Measurements from ENCODE around the gene NRIP1. TPM values are rescaled to one million over a fixed set of nuclear protein-coding genes. Genes with fewer than 3 reads are reported as not detected.

The NRIP1 gene
- total RNA-seq, 1 experiment from 2014 or later = 10.4 TPM

- no peak overlapping the region for H4K91ac ChIP-seq (ENCODE audit: insufficient read length, low read depth, low read length)
- no peaks in the 10 kb centered on the region for H3K27me3 ChIP-seq (ENCODE audit: insufficient read depth, low read length)
- no peak for DNase-seq
- H3K14ac ChIP-seq (ENCODE audit: insufficient read depth, low read length) = no peak overlapping the region
- H3K56ac ChIP-seq (ENCODE audit: insufficient read length, low read depth, low read length) = no peak overlapping the region
- H2AFZ ChIP-seq (ENCODE audit: low read length) = no peak overlapping the region
- H3K27ac ChIP-seq (ENCODE audit: insufficient read length, low read depth, low read length) = no peak overlapping the region
- H4K8ac ChIP-seq (replicated peaks; ENCODE audit: insufficient read length, low read depth, low read length) = no peak overlapping the region
- no peak overlapping the region for H2BK12ac ChIP-seq (ENCODE audit: insufficient read length, low read depth, low read length)
- H3T11ph ChIP-seq (ENCODE audit: low read length) = no peak overlapping the region
- peaks cover 4% of the 10 kb centered on the region for H3K23me2 ChIP-seq (ENCODE audit: insufficient read length, low read depth, low read length, poor library complexity, severe bottlenecking)
- Mint-ChIP-seq H3K27me3 (ENCODE audit: low read depth) (peaks cover 8% of the 10 kb centered on the region), H3K36me3 (ENCODE audit: insufficient read depth in 1 of 3, low read depth in 3 of 3) (no peaks in the 10 kb centered on the region), H3K4me3 (no peak overlapping the region), H3K9me3 (no peaks in the 10 kb centered on the region), H3K27ac (no peak overlapping the region), H3K4me1 (peaks cover 61 to 64% of the 10 kb centered on the region in 2 experiments)
- no peak overlapping the region for H2BK15ac ChIP-seq (ENCODE audit: low read depth, low read length)
- no peak overlapping the region for H2BK120ac ChIP-seq (ENCODE audit: low read depth, low read length, poor library complexity, severe bottlenecking)
- H3K9ac ChIP-seq (ENCODE audit: extremely low read depth, insufficient read length, low read length) = no peak overlapping the region
- no peaks in the 10 kb centered on the region for H3K9me3 ChIP-seq (ENCODE audit: control insufficient read depth, low read depth, low read length)
- H3K79me2 ChIP-seq (ENCODE audit: insufficient read depth, low read length) = peaks cover 6% of the 10 kb centered on the region; the same call in 1 of the 2 replicates
- no peak for TF ChIP-seq CTCF (conservative IDR thresholded peaks at IDR 0.05)
- H3K79me1 ChIP-seq (ENCODE audit: insufficient read depth, low read depth, low read length, poor library complexity, severe bottlenecking) = peaks cover 6% of the 10 kb centered on the region
- no peak overlapping the region for H3K4ac ChIP-seq (ENCODE audit: low read depth, low read length)
- no peak overlapping the region for H4K5ac ChIP-seq (ENCODE audit: insufficient read length, low read depth, low read length)
- no peak overlapping the region for H2AK5ac ChIP-seq (ENCODE audit: insufficient read length, low read length)
- H3K4me1 ChIP-seq (ENCODE audit: insufficient read depth, low read length) = peaks cover 4% of the 10 kb centered on the region; the same call in 1 of the 2 replicates
- H2BK5ac ChIP-seq (ENCODE audit: insufficient read length, low read length) = no peak overlapping the region
- H4K20me1 ChIP-seq (ENCODE audit: control insufficient read depth, insufficient read depth, insufficient read length) = no peaks in the 10 kb centered on the region
- no peak overlapping the region for H2BK20ac ChIP-seq (ENCODE audit: low read depth, low read length, poor library complexity, severe bottlenecking)
- H3K4me2 ChIP-seq (ENCODE audit: insufficient read depth, insufficient read length, low read length) = no peak overlapping the region
- H3K23ac ChIP-seq (ENCODE audit: insufficient read length, low read depth, low read length) = no peak overlapping the region
- H3K18ac ChIP-seq (ENCODE audit: insufficient read length, low read depth, low read length) = no peak overlapping the region
These were observed 5.4 kb downstream of the NRIP1 start for GRCh38 chr21:15059397-15059796.
